PC-3 (cell line): ENCODE results near the gene NCEH1. TPM values are rescaled to one million over a fixed set of nuclear protein-coding genes. Genes with fewer than 3 reads are reported as not detected.
A peak's percentile ranks its signal among the peaks of the same experiment; 100 is the strongest.

Experiments
- ATAC-seq: fragments of 200-7000 bp; cut with Tn5 transposase; 2 replicates; pipeline ENCODE4 v1.9.1; 2020; ENCODE audit warnings: mild to moderate bottlenecking, moderate library complexity
- BruUV-seq: library from RNA; stranded (reverse); fragments of 400-500 nt; replicated peaks from 2 replicates; lab custom pipeline; 2021; lab: Mats Ljungman, UMichigan
- CTCF ChIA-PET: fragments of 300-600 bp; sonication (Branson Sonifier 250); formaldehyde crosslinking; loops from one replicate; lab custom pipeline; 2022; ENCODE audit warnings: antibody characterized with exemption; lab: Charles Lee
- POLR2A ChIA-PET: fragments of 300-600 bp; sonication (Branson Sonifier 250); formaldehyde crosslinking; loops from one replicate; lab custom pipeline; 2022; ENCODE audit warnings: antibody characterized with exemption; ENCODE audit not compliant: unreplicated experiment; lab: Charles Lee
- DNase-seq: peaks from one replicate; pipeline ENCODE4 v3.0.0-alpha.2; 2015
- H2AFZ ChIP-seq: fragments of 300-600 bp; sonication (generic); 2 replicates; pipeline ENCODE4 v1.6.0; 2016; ENCODE audit warnings: antibody characterized with exemption, low read length
- H3F3A ChIP-seq: fragments of 300-600 bp; sonication (generic); one replicate; pipeline ENCODE4 v1.6.0; 2017; ENCODE audit warnings: antibody characterized with exemption, low read length, control low read depth, mild to moderate bottlenecking; ENCODE audit not compliant: unreplicated experiment
- H3K27ac ChIP-seq: fragments of 300-600 bp; sonication (generic); 2 replicates; pipeline ENCODE4 v1.5.1; 2016; ENCODE audit warnings: mild to moderate bottlenecking, low read length
- H3K27me3 ChIP-seq: fragments of 300-600 bp; sonication (generic); 2 replicates; pipeline ENCODE4 v1.6.1; 2016; ENCODE audit warnings: low read length, mixed read lengths
- H3K36me3 ChIP-seq: fragments of 300-600 bp; sonication (generic); 2 replicates; pipeline ENCODE4 v1.6.1; 2016; ENCODE audit warnings: low read depth, mixed run types, low read length, mixed read lengths
- H3K4me1 ChIP-seq: fragments of 300-600 bp; sonication (generic); 2 replicates; pipeline ENCODE4 v1.5.1; 2016; ENCODE audit warnings: low read length; ENCODE audit not compliant: insufficient read depth
- H3K4me2 ChIP-seq: fragments of 300-600 bp; sonication (generic); 2 replicates; pipeline ENCODE4 v1.6.0; 2016; ENCODE audit warnings: low read length
- H3K4me3 ChIP-seq: fragments of 300-600 bp; sonication (generic); 2 replicates; pipeline ENCODE4 v1.5.1; 2016; ENCODE audit warnings: mild to moderate bottlenecking, low read length, mixed read lengths
- H3K79me2 ChIP-seq: fragments of 300-600 bp; sonication (generic); 2 replicates; pipeline ENCODE4 v1.6.1; 2017; ENCODE audit warnings: low read length, mixed read lengths
- H3K9ac ChIP-seq: fragments of 300-600 bp; sonication (generic); 2 replicates; pipeline ENCODE4 v1.6.0; 2016; ENCODE audit warnings: mild to moderate bottlenecking, low read length
- H3K9me2 ChIP-seq: fragments of 300-600 bp; sonication (generic); replicated peaks from 2 replicates; pipeline ENCODE4 v1.6.1; 2016; ENCODE audit warnings: mixed run types, low read length, mixed read lengths
- H3K9me3 ChIP-seq: fragments of 300-600 bp; sonication (generic); 2 replicates; pipeline ENCODE4 v1.6.1; 2016; ENCODE audit warnings: low read length, mixed read lengths
- H4K20me1 ChIP-seq: fragments of 300-600 bp; sonication (generic); 2 replicates; pipeline ENCODE4 v1.6.1; 2016; ENCODE audit warnings: low read length, mixed read lengths
- CTCF ChIP-seq: fragments of 300-600 bp; sonication (generic); conservative IDR thresholded peaks from 2 replicates; pipeline ENCODE4 v1.5.1; 2017; ENCODE audit warnings: antibody characterized with exemption, low read depth, mild to moderate bottlenecking, low read length
- EZH2 ChIP-seq: fragments of 300-600 bp; sonication (generic); IDR thresholded peaks from one replicate; pipeline ENCODE4 v1.6.1; 2017; ENCODE audit warnings: antibody characterized with exemption, mild to moderate bottlenecking, low read length; ENCODE audit not compliant: unreplicated experiment
- EZH2phosphoT487 ChIP-seq: fragments of 300-600 bp; sonication (generic); IDR thresholded peaks from 2 replicates; pipeline ENCODE4 v1.6.1; 2018; ENCODE audit warnings: mild to moderate bottlenecking, antibody characterized with exemption, low read length, borderline replicate concordance
- intact Hi-C: fragments of 100-400 bp; cut with micrococcal nuclease; formaldehyde crosslinking; loops from 2 replicates; pipeline ENCODE4 v1.9.0; 2023
- total RNA-seq: library from RNA; depleted of rRNA; stranded (reverse); fragments of >200 nt; gene quantifications from 2 replicates; pipeline ENCODE4 v1.2.3, GENCODE V29; 2014

Gene NCEH1
- total RNA-seq, 1 experiment from 2014 or later: 28.2 TPM

GRCh38 chr3:172600644-172601065, 110.2 kb downstream of the NCEH1 start:
- ChIA-PET CTCF (interaction anchor here (0.5 kb wide), 1 partner anchor 149 kb away, joined by 3 read pairs; no protein-coding TSS in a partner anchor), POLR2A (no interaction called here)
- Histone ChIP-seq H3K27me3 (no peaks in the 10 kb centered on the region), H3K4me2 (no peak overlapping the region), H3K79me2 (no peaks in the 10 kb centered on the region), H3K27ac (no peak overlapping the region), H3K4me3 (no peak overlapping the region), H3K36me3 (no peaks in the 10 kb centered on the region), H3K4me1 (no peaks in the 10 kb centered on the region), H3K9me3 (no peaks in the 10 kb centered on the region), H4K20me1 (no peaks in the 10 kb centered on the region), H3K9ac (no peak overlapping the region), H3K9me2 (no peaks in the 10 kb centered on the region), H3F3A (no peaks in the 10 kb centered on the region), H2AFZ (no peak overlapping the region)
- no TSS peak for BruUV-seq
- TF ChIP-seq EZH2: no peak
- no peak for TF ChIP-seq CTCF
- TF ChIP-seq EZH2phosphoT487: no peak
- ATAC-seq (no peak), DNase-seq (no peak)
- intact Hi-C loops: no loop called here

GRCh38 chr3:172598904-172599303, 112.0 kb downstream of the NCEH1 start:
- no peak overlapping the region for H3K9ac ChIP-seq
- no peak overlapping the region for H3K4me2 ChIP-seq
- intact Hi-C loops: no loop called here
- no peaks in the 10 kb centered on the region for H4K20me1 ChIP-seq
- no peak overlapping the region for H3K27ac ChIP-seq
- H3K4me3 ChIP-seq: no peak overlapping the region
- no peak overlapping the region for H2AFZ ChIP-seq
- H3K27me3 ChIP-seq: no peaks in the 10 kb centered on the region
- H3K9me3 ChIP-seq: no peaks in the 10 kb centered on the region
- ATAC-seq (no peak), DNase-seq (no peak)
- ChIA-PET POLR2A (no interaction called here), CTCF (no interaction called here)
- no TSS peak for BruUV-seq
- no peaks in the 10 kb centered on the region for H3K36me3 ChIP-seq
- TF ChIP-seq EZH2 (no peak), CTCF (no peak), EZH2phosphoT487 (no peak)
- no peaks in the 10 kb centered on the region for H3F3A ChIP-seq
- H3K4me1 ChIP-seq: no peaks in the 10 kb centered on the region
- no peaks in the 10 kb centered on the region for H3K9me2 ChIP-seq
- no peaks in the 10 kb centered on the region for H3K79me2 ChIP-seq

- DNase-seq (no peak), ATAC-seq (no peak)
- CTCF ChIA-PET: interaction anchor here (0.6 to 0.8 kb wide), 2 partner anchors 121 to 135 kb away, joined by 3 to 4 read pairs; no protein-coding TSS in a partner anchor
- no TSS peak for BruUV-seq
- Histone ChIP-seq H3K27me3 (no peaks in the 10 kb centered on the region), H3K9ac (no peak overlapping the region), H3K27ac (no peak overlapping the region), H4K20me1 (no peaks in the 10 kb centered on the region), H3K4me1 (no peaks in the 10 kb centered on the region), H3K4me3 (no peak overlapping the region; the same call in 1 of the 2 replicates), H2AFZ (peak overlapping the region; percentile 65), H3F3A (no peaks in the 10 kb centered on the region), H3K36me3 (no peaks in the 10 kb centered on the region), H3K9me2 (no peaks in the 10 kb centered on the region), H3K9me3 (no peaks in the 10 kb centered on the region), H3K4me2 (peak overlapping the region; percentile 66), H3K79me2 (no peaks in the 10 kb centered on the region)
- POLR2A ChIA-PET: no interaction called here
- TF ChIP-seq EZH2 (no peak), CTCF (no peak), EZH2phosphoT487 (no peak)
- intact Hi-C loops: loop anchor here (1.0 kb wide), 5 partner anchors 33 to 110 kb away; no protein-coding TSS in a partner anchor
Observed at GRCh38 chr3:172596394-172596706, 114.5 kb downstream of the NCEH1 start.
